Transverse colon (tissue), 4 donors: Measurements from ENCODE around the gene ZNF681.
"Not testable (repeated sequence)": the region's sequence is repeated elsewhere in the genome, so short reads cannot be mapped to it uniquely, and the experiment has no call there.

Source experiments
- CTCF ChIP-seq, 5 experiments: fragments of 200-600 bp in 3 of 5; fragments of 450-650 bp in 2 of 5; sonication (generic) in 3 of 5; IDR thresholded peaks; 1 replicate in 2 of 5; 2 replicates in 3 of 5; pipeline ENCODE4 v1.5.1; 2016 to 2017; ENCODE audit warnings: antibody characterized with exemption in 5 of 5, inconsistent platforms in 3 of 5, mild to moderate bottlenecking in 2 of 5, moderate library complexity in 1 of 5
- POLR2A ChIP-seq: fragments of 450-650 bp; IDR thresholded peaks from one replicate; pipeline ENCODE4 v1.6.1; 2016; ENCODE audit warnings: antibody characterized with exemption, mild to moderate bottlenecking, moderate library complexity
- POLR2AphosphoS5 ChIP-seq, 3 donors: sonication (generic); formaldehyde crosslinking; IDR thresholded peaks; one replicate each; pipeline ENCODE4 v1.6.1; 2016; ENCODE audit warnings: antibody characterized with exemption in 3 of 3

DNA sequence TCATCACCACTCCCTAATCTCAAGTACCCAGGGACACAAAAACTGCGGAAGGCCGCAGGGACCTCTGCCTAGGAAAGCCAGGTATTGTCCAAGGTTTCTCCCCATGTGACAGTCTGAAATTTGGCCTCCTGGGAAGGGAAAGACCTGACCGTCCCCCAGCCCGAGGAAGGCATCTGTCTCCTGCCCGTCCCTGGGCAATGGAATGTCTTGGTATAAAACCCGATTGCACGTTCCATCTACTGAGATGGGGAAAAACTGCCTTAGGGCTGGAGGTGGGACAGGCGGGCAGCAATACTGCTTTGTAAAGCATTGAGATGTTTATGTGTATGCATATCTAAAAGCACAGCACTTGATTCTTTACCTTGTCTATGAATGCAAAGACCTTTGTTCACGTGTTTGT lies 65.8 kb downstream of the ZNF681 start:
- not testable (repeated sequence) for TF ChIP-seq POLR2AphosphoS5 (IDR thresholded peaks at IDR 0.05); CTCF (IDR thresholded peaks at IDR 0.05); POLR2A
